Activated naive CD4-positive, alpha-beta T cell treated with anti-CD3 and anti-CD28 coated beads for 36 hours (primary cell): Measurements from ENCODE around the gene TLL1. TPM values are rescaled to one million over a fixed set of nuclear protein-coding genes. Genes with fewer than 3 reads are reported as not detected.

Source experiments
- CTCF ChIA-PET: fragments of 350-600 bp; sonication (Branson Sonifier 250); formaldehyde crosslinking; loops from one replicate; lab custom pipeline; 2021; ENCODE audit warnings: antibody characterized with exemption; lab: Charles Lee
- DNase-seq: peaks from one replicate; pipeline ENCODE4 v3.0.0-alpha.2; 2020
- H3K27ac Mint-ChIP-seq: one replicate; pipeline ENCODE4 v1.8.0; 2021; ENCODE audit warnings: mild to moderate bottlenecking, mixed read lengths
- H3K27me3 Mint-ChIP-seq: one replicate; pipeline ENCODE4 v1.8.0; 2021; ENCODE audit warnings: low read depth, mixed read lengths
- H3K36me3 Mint-ChIP-seq: one replicate; pipeline ENCODE4 v1.8.0; 2021; ENCODE audit warnings: low read depth, mixed read lengths
- H3K4me1 Mint-ChIP-seq: one replicate; pipeline ENCODE4 v1.8.0; 2021; ENCODE audit warnings: low read depth, mixed read lengths
- H3K4me3 Mint-ChIP-seq: one replicate; pipeline ENCODE4 v1.8.0; 2021; ENCODE audit warnings: mild to moderate bottlenecking, moderate library complexity, mixed read lengths
- H3K9me3 Mint-ChIP-seq: one replicate; pipeline ENCODE4 v1.8.0; 2021; ENCODE audit warnings: mixed read lengths
- intact Hi-C: fragments of 100-400 bp; cut with micrococcal nuclease; formaldehyde crosslinking; loops from one replicate; pipeline ENCODE4 v1.15.1; 2023
- total RNA-seq, 2 experiments: library from RNA; stranded (reverse); gene quantifications; one replicate each; pipeline ENCODE4 v1.2.3, GENCODE V29; 2021

The TLL1 gene
- total RNA-seq, 2 experiments from 2014 or later, result not detected

GRCh38 chr4:165994701-165995100, 121.7 kb downstream of the TLL1 start:
- Mint-ChIP-seq H3K36me3 (no peaks in the 10 kb centered on the region), H3K4me3 (no peak overlapping the region), H3K9me3 (no peaks in the 10 kb centered on the region), H3K4me1 (no peaks in the 10 kb centered on the region), H3K27me3 (no peaks in the 10 kb centered on the region), H3K27ac (no peak overlapping the region)
- CTCF ChIA-PET, result no interaction called here
- intact Hi-C loops, result no loop called here
- no peak for DNase-seq

GRCh38 chr4:166003811-166004210, 130.8 kb downstream of the TLL1 start:
- Mint-ChIP-seq H3K27ac (no peak overlapping the region), H3K4me3 (no peak overlapping the region), H3K9me3 (no peaks in the 10 kb centered on the region), H3K4me1 (no peaks in the 10 kb centered on the region), H3K27me3 (no peaks in the 10 kb centered on the region), H3K36me3 (no peaks in the 10 kb centered on the region)
- CTCF ChIA-PET, result no interaction called here
- intact Hi-C loops, result no loop called here
- no peak for DNase-seq

- Mint-ChIP-seq H3K36me3 (no peaks in the 10 kb centered on the region), H3K4me3 (no peak overlapping the region), H3K4me1 (no peaks in the 10 kb centered on the region), H3K27me3 (no peaks in the 10 kb centered on the region), H3K27ac (no peak overlapping the region), H3K9me3 (no peaks in the 10 kb centered on the region)
- CTCF ChIA-PET, result no interaction called here
- no peak for DNase-seq
- intact Hi-C loops, result no loop called here
These were observed 133.2 kb downstream of the TLL1 start for GRCh38 chr4:166006217-166006616.

GRCh38 chr4:166008510-166008909, 135.5 kb downstream of the TLL1 start:
- Mint-ChIP-seq H3K9me3 (peaks cover 2% of the 10 kb centered on the region), H3K27me3 (no peaks in the 10 kb centered on the region), H3K4me3 (no peak overlapping the region), H3K27ac (no peak overlapping the region), H3K36me3 (no peaks in the 10 kb centered on the region), H3K4me1 (no peaks in the 10 kb centered on the region)
- intact Hi-C loops, result no loop called here
- CTCF ChIA-PET, result interaction anchor here (0.6 kb wide), 1 partner anchor 460 kb away, joined by 3 read pairs; no protein-coding TSS in a partner anchor
- DNase-seq, result no peak

- no peaks in the 10 kb centered on the region for H3K36me3 Mint-ChIP-seq
- peaks cover 2% of the 10 kb centered on the region for H3K9me3 Mint-ChIP-seq
- H3K27me3 Mint-ChIP-seq, result no peaks in the 10 kb centered on the region
- no peak overlapping the region for H3K4me3 Mint-ChIP-seq
- H3K27ac Mint-ChIP-seq, result no peak overlapping the region
- no peaks in the 10 kb centered on the region for H3K4me1 Mint-ChIP-seq
- CTCF ChIA-PET, result no interaction called here
- no peak for DNase-seq
- intact Hi-C loops, result no loop called here
These were observed 139.3 kb downstream of the TLL1 start for GRCh38 chr4:166012129-166013030.

- Mint-ChIP-seq H3K9me3 (peaks cover 2% of the 10 kb centered on the region), H3K4me3 (no peak overlapping the region), H3K4me1 (no peaks in the 10 kb centered on the region), H3K27me3 (no peaks in the 10 kb centered on the region), H3K27ac (no peak overlapping the region), H3K36me3 (no peaks in the 10 kb centered on the region)
- no peak for DNase-seq
- intact Hi-C loops, result no loop called here
- CTCF ChIA-PET, result no interaction called here
These were observed 141.4 kb downstream of the TLL1 start for GRCh38 chr4:166014411-166014810.

GRCh38 chr4:166017804-166018203, 144.8 kb downstream of the TLL1 start:
- CTCF ChIA-PET, result no interaction called here
- Mint-ChIP-seq H3K27ac (no peak overlapping the region), H3K27me3 (no peaks in the 10 kb centered on the region), H3K36me3 (no peaks in the 10 kb centered on the region), H3K9me3 (no peaks in the 10 kb centered on the region), H3K4me1 (no peaks in the 10 kb centered on the region), H3K4me3 (no peak overlapping the region)
- intact Hi-C loops, result no loop called here
- no peak for DNase-seq

GRCh38 chr4:166019441-166020220, 146.6 kb downstream of the TLL1 start:
- Mint-ChIP-seq H3K36me3 (no peaks in the 10 kb centered on the region), H3K27ac (no peak overlapping the region), H3K27me3 (no peaks in the 10 kb centered on the region), H3K4me3 (no peak overlapping the region), H3K4me1 (no peaks in the 10 kb centered on the region), H3K9me3 (no peaks in the 10 kb centered on the region)
- CTCF ChIA-PET, result interaction anchor here (0.5 to 0.6 kb wide), 2 partner anchors 112 to 143 kb away, joined by 3 read pairs; no protein-coding TSS in a partner anchor
- no peak for DNase-seq
- intact Hi-C loops, result no loop called here

- CTCF ChIA-PET, result no interaction called here
- H3K36me3 Mint-ChIP-seq, result no peaks in the 10 kb centered on the region
These were observed 148.6 kb downstream of the TLL1 start for GRCh38 chr4:166021617-166022016.

GRCh38 chr4:166034965-166035364, 161.9 kb downstream of the TLL1 start:
- no peaks in the 10 kb centered on the region for H3K36me3 Mint-ChIP-seq
- no peak overlapping the region for H3K4me3 Mint-ChIP-seq
- H3K9me3 Mint-ChIP-seq, result no peaks in the 10 kb centered on the region
- H3K27me3 Mint-ChIP-seq, result no peaks in the 10 kb centered on the region
- CTCF ChIA-PET, result no interaction called here
- H3K27ac Mint-ChIP-seq, result no peak overlapping the region
- intact Hi-C loops, result no loop called here
- no peaks in the 10 kb centered on the region for H3K4me1 Mint-ChIP-seq
- DNase-seq, result no peak

More at GRCh38 chr4:166021617-166022016, 148.6 kb downstream of the TLL1 start:
- no peaks in the 10 kb centered on the region for H3K9me3 Mint-ChIP-seq
- no peaks in the 10 kb centered on the region for H3K4me1 Mint-ChIP-seq
- intact Hi-C loops, result no loop called here
- DNase-seq, result no peak
- H3K27me3 Mint-ChIP-seq, result no peaks in the 10 kb centered on the region
- no peak overlapping the region for H3K27ac Mint-ChIP-seq
- no peak overlapping the region for H3K4me3 Mint-ChIP-seq

GRCh38 chr4:166039822-166040221, 166.8 kb downstream of the TLL1 start:
- Mint-ChIP-seq H3K9me3 (no peaks in the 10 kb centered on the region), H3K36me3 (no peaks in the 10 kb centered on the region), H3K27me3 (no peaks in the 10 kb centered on the region), H3K27ac (no peak overlapping the region), H3K4me1 (no peaks in the 10 kb centered on the region), H3K4me3 (no peak overlapping the region)
- DNase-seq, result no peak
- CTCF ChIA-PET, result no interaction called here
- intact Hi-C loops, result no loop called here

GRCh38 chr4:166042510-166043055, 169.5 kb downstream of the TLL1 start:
- Mint-ChIP-seq H3K9me3 (no peaks in the 10 kb centered on the region), H3K27ac (no peak overlapping the region), H3K4me1 (no peaks in the 10 kb centered on the region), H3K36me3 (no peaks in the 10 kb centered on the region), H3K4me3 (no peak overlapping the region), H3K27me3 (no peaks in the 10 kb centered on the region)
- CTCF ChIA-PET, result no interaction called here
- intact Hi-C loops, result no loop called here
- no peak for DNase-seq
